Gastroesophageal sphincter (tissue), 4 donors: ENCODE measurements around the gene EPG5. TPM values are rescaled to one million over a fixed set of nuclear protein-coding genes. Genes with fewer than 3 reads are reported as not detected.

ENCODE experiments used
- ATAC-seq: fragments of 150-250 bp; one replicate; pipeline ENCODE4 v1.9.1; 2016; ENCODE audit warnings: mild to moderate bottlenecking, moderate library complexity
- H3K27ac ChIP-seq, 4 donors: fragments of 200-600 bp; sonication (generic) in 3 of 4; 1 replicate in 3 of 4; 2 replicates in 1 of 4; pipeline ENCODE4 v1.5.1; 2016 to 2019
- H3K27me3 ChIP-seq: fragments of 200-600 bp; sonication (generic); one replicate; pipeline ENCODE4 v1.5.1; 2019
- H3K36me3 ChIP-seq, 2 donors: fragments of 200-600 bp; sonication (generic); one replicate each; pipeline ENCODE4 v1.5.1; 2019; ENCODE audit warnings: control low read depth in 1 of 2
- H3K4me1 ChIP-seq, 3 donors: fragments of 200-600 bp; sonication (generic); 1 replicate in 2 of 3; 2 replicates in 1 of 3; pipeline ENCODE4 v1.5.1; 2016 to 2019; ENCODE audit warnings: control low read depth in 2 of 3
- H3K4me3 ChIP-seq, 2 donors: fragments of 200-600 bp; sonication (generic); one replicate each; pipeline ENCODE4 v1.5.1; 2019; ENCODE audit warnings: mild to moderate bottlenecking in 1 of 2, moderate library complexity in 1 of 2
- H3K9me3 ChIP-seq, 3 donors: fragments of 200-600 bp; sonication (generic); one replicate each; pipeline ENCODE4 v1.5.1; 2017 to 2019; ENCODE audit warnings: control low read depth in 2 of 3
- CTCF ChIP-seq, 4 experiments: fragments of 200-600 bp in 2 of 4; fragments of 450-650 bp in 2 of 4; sonication (generic) in 1 of 4; IDR thresholded peaks; one replicate each; pipeline ENCODE4 v1.5.1; 2017 to 2019; ENCODE audit warnings: antibody characterized with exemption in 4 of 4, mild to moderate bottlenecking in 2 of 4, moderate library complexity in 2 of 4
- EP300 ChIP-seq: sonication (generic); formaldehyde crosslinking; IDR thresholded peaks from one replicate; pipeline ENCODE4 v1.6.1; 2017; ENCODE audit warnings: antibody characterized with exemption, mild to moderate bottlenecking
- POLR2A ChIP-seq, 2 donors: fragments of 450-650 bp; IDR thresholded peaks; one replicate each; pipeline ENCODE4 v1.6.1; 2017; ENCODE audit warnings: antibody characterized with exemption in 2 of 2, mild to moderate bottlenecking in 2 of 2, moderate library complexity in 1 of 2
- POLR2AphosphoS5 ChIP-seq: sonication (generic); formaldehyde crosslinking; IDR thresholded peaks from one replicate; pipeline ENCODE4 v1.6.1; 2017; ENCODE audit warnings: antibody characterized with exemption
- WGBS, 2 donors: methylation state at CpG; one replicate each; pipeline ENCODE4 v1.1.5; 2018; ENCODE audit warnings: low coverage in 1 of 2; 5-methylcytosine and 5-hydroxymethylcytosine counted together
- total RNA-seq, 4 donors: library from RNA; depleted of rRNA; stranded (reverse); fragments of >200 nt; gene quantifications; one replicate each; pipeline ENCODE4 v1.1.0, GENCODE V29; 2016

EPG5 gene
- total RNA-seq, 4 donors from 2014 or later: 17.3 to 33.7 (median 28.4) TPM

- WGBS, 2 donors: 90 to 100% methylated on average over 1 to 2 of the region's 3 CpGs
- no peak overlapping the region for H3K4me3 ChIP-seq
Observed at GRCh38 chr18:45859334-45859733, 107.8 kb downstream of the EPG5 start.

GRCh38 chr18:45856531-45856930, 110.6 kb downstream of the EPG5 start:
- peaks cover 0 to 5% (median under 1%) of the 10 kb centered on the region in 3 donors for H3K4me1 ChIP-seq
- no peak for ATAC-seq
- H3K9me3 ChIP-seq: no peaks in the 10 kb centered on the region
- H3K4me3 ChIP-seq: no peak overlapping the region
- no peak overlapping the region for H3K27ac ChIP-seq
- TF ChIP-seq EP300 (no peak), POLR2A (IDR thresholded peaks at IDR 0.05) (no peak), CTCF (IDR thresholded peaks at IDR 0.05) (no peak), POLR2AphosphoS5 (no peak)
- H3K27me3 ChIP-seq: no peaks in the 10 kb centered on the region
- WGBS, 2 donors: 88 to 90% methylated on average over 4 of the region's 4 CpGs
- H3K36me3 ChIP-seq: peaks cover 8 to 100% of the 10 kb centered on the region in 2 donors

More at GRCh38 chr18:45859334-45859733, 107.8 kb downstream of the EPG5 start:
- H3K27ac ChIP-seq: no peak overlapping the region
- peaks cover 11 to 99% of the 10 kb centered on the region in 2 donors for H3K36me3 ChIP-seq
- TF ChIP-seq POLR2A (IDR thresholded peaks at IDR 0.05): no peak
- no peak for TF ChIP-seq POLR2AphosphoS5
- no peak for TF ChIP-seq EP300
- no peak for TF ChIP-seq CTCF (IDR thresholded peaks at IDR 0.05)
- H3K27me3 ChIP-seq: no peaks in the 10 kb centered on the region
- no peaks in the 10 kb centered on the region for H3K9me3 ChIP-seq
- no peaks in the 10 kb centered on the region for H3K4me1 ChIP-seq
- ATAC-seq: no peak

GRCh38 chr18:45854036-45854586, 113.0 kb downstream of the EPG5 start:
- TF ChIP-seq CTCF (IDR thresholded peaks at IDR 0.05) (no peak), POLR2AphosphoS5 (no peak), EP300 (no peak), POLR2A (IDR thresholded peaks at IDR 0.05) (no peak)
- no peaks in the 10 kb centered on the region for H3K27me3 ChIP-seq
- H3K9me3 ChIP-seq: no peaks in the 10 kb centered on the region
- peaks cover 7 to 92% of the 10 kb centered on the region in 2 donors for H3K36me3 ChIP-seq
- H3K27ac ChIP-seq: no peak overlapping the region
- 86 to 94% methylated on average over 2 of the region's 2 CpGs for WGBS, 2 donors
- H3K4me3 ChIP-seq: no peak overlapping the region
- H3K4me1 ChIP-seq: peaks cover 0 to 13% (median 6%) of the 10 kb centered on the region in 3 donors
- no peak for ATAC-seq

GRCh38 chr18:45852631-45853030, 114.5 kb downstream of the EPG5 start:
- peaks cover 0 to 13% (median 6%) of the 10 kb centered on the region in 3 donors for H3K4me1 ChIP-seq
- TF ChIP-seq POLR2A (IDR thresholded peaks at IDR 0.05) (no peak), CTCF (IDR thresholded peaks at IDR 0.05) (no peak), EP300 (no peak), POLR2AphosphoS5 (no peak)
- H3K4me3 ChIP-seq: no peak overlapping the region
- H3K27me3 ChIP-seq: no peaks in the 10 kb centered on the region
- no peak overlapping the region for H3K27ac ChIP-seq
- ATAC-seq: no peak
- peaks cover 0 to 85% of the 10 kb centered on the region in 2 donors for H3K36me3 ChIP-seq
- no peaks in the 10 kb centered on the region for H3K9me3 ChIP-seq
- WGBS, 2 donors: 67 to 100% methylated on average over 1 to 3 of the region's 5 CpGs

- peak; percentile 81 for ATAC-seq
- Histone ChIP-seq H3K4me3 (no peak overlapping the region), H3K4me1 (peaks cover 0 to 13% (median 6%) of the 10 kb centered on the region in 3 donors), H3K9me3 (no peaks in the 10 kb centered on the region), H3K27me3 (no peaks in the 10 kb centered on the region), H3K36me3 (peaks cover 0 to 73% of the 10 kb centered on the region in 2 donors), H3K27ac (peak overlapping the region in 2 of 4 donors; percentile 3 to 10)
- TF ChIP-seq CTCF (IDR thresholded peaks at IDR 0.05) (no peak), EP300 (no peak), POLR2A (IDR thresholded peaks at IDR 0.05) (no peak), POLR2AphosphoS5 (peak; percentile 14)
- 30 to 50% methylated on average over 6 to 10 of the region's 10 CpGs for WGBS, 2 donors
Observed at GRCh38 chr18:45851161-45851925, 115.8 kb downstream of the EPG5 start.
